ENCODE measurements around the gene CACNA2D2. TPM values are rescaled to one million over a fixed set of nuclear protein-coding genes. Genes with fewer than 3 reads are reported as not detected.

CACNA2D2 gene
- polyA plus RNA-seq, 6 donors from 2014 or later: 0.17 to 0.24 (median 0.18) TPM; not detected in 3

- Mint-ChIP-seq H3K27ac (no peak overlapping the region), H3K4me3 (no peak overlapping the region), H3K36me3 (no peaks in the 10 kb centered on the region), H3K27me3 (peaks cover 0 to 17% (median 9%) of the 10 kb centered on the region in 3 donors), H3K9me3 (no peaks in the 10 kb centered on the region), H3K4me1 (peaks cover 0 to 5% (median 2%) of the 10 kb centered on the region in 3 donors)
- no peak for ATAC-seq (ENCODE audit: low read depth in 2 of 2)
- DNase-seq: no peak
Measured at GRCh38 chr3:50395070-50395860, 108.2 kb downstream of the CACNA2D2 start.

- Mint-ChIP-seq H3K4me1 (peaks cover 0 to 5% (median 2%) of the 10 kb centered on the region in 3 donors), H3K27me3 (peaks cover 0 to 12% (median 9%) of the 10 kb centered on the region in 3 donors), H3K36me3 (no peaks in the 10 kb centered on the region), H3K27ac (no peak overlapping the region), H3K9me3 (no peaks in the 10 kb centered on the region), H3K4me3 (no peak overlapping the region)
- ATAC-seq (ENCODE audit: low read depth in 2 of 2): no peak
- DNase-seq: no peak
Measured at GRCh38 chr3:50393061-50393460, 110.4 kb downstream of the CACNA2D2 start.

- Mint-ChIP-seq H3K4me3 (no peak overlapping the region), H3K36me3 (no peaks in the 10 kb centered on the region), H3K4me1 (peaks cover 0 to 5% (median 2%) of the 10 kb centered on the region in 3 donors), H3K27me3 (peaks cover 0 to 12% (median 9%) of the 10 kb centered on the region in 3 donors), H3K27ac (no peak overlapping the region), H3K9me3 (no peaks in the 10 kb centered on the region)
- no peak for ATAC-seq (ENCODE audit: low read depth in 2 of 2)
- DNase-seq: no peak
Measured at GRCh38 chr3:50392101-50392715, 111.2 kb downstream of the CACNA2D2 start.

- Mint-ChIP-seq H3K27ac (peak overlapping the region in 1 of 6 donors; percentile 83), H3K4me3 (no peak overlapping the region), H3K9me3 (no peaks in the 10 kb centered on the region), H3K27me3 (peaks cover 0 to 19% (median 2%) of the 10 kb centered on the region in 3 donors), H3K36me3 (no peaks in the 10 kb centered on the region), H3K4me1 (peaks cover 0 to 2% (median 0%) of the 10 kb centered on the region in 3 donors)
- ATAC-seq (ENCODE audit: low read depth in 2 of 2) (no peak), DNase-seq (no peak)
Measured at GRCh38 chr3:50390508-50391224, 112.8 kb downstream of the CACNA2D2 start.

GRCh38 chr3:50389414-50389767 lies 114.0 kb downstream of the CACNA2D2 start:
- Mint-ChIP-seq H3K4me1 (peaks cover 0 to 2% (median 0%) of the 10 kb centered on the region in 3 donors), H3K27me3 (peaks cover 0 to 24% (median 15%) of the 10 kb centered on the region in 3 donors), H3K27ac (no peak overlapping the region), H3K9me3 (no peaks in the 10 kb centered on the region), H3K36me3 (no peaks in the 10 kb centered on the region), H3K4me3 (no peak overlapping the region)
- no peak for DNase-seq
- ATAC-seq (ENCODE audit: low read depth in 2 of 2): no peak

GRCh38 chr3:50388720-50389413 lies 114.6 kb downstream of the CACNA2D2 start:
- H3K27me3 Mint-ChIP-seq: peaks cover 0 to 24% (median 20%) of the 10 kb centered on the region in 3 donors
- DNase-seq (no peak), ATAC-seq (ENCODE audit: low read depth in 2 of 2) (no peak)
- no peak overlapping the region for H3K27ac Mint-ChIP-seq
- H3K9me3 Mint-ChIP-seq: no peaks in the 10 kb centered on the region
- no peaks in the 10 kb centered on the region for H3K36me3 Mint-ChIP-seq
- H3K4me1 Mint-ChIP-seq: peaks cover 0 to 2% (median 0%) of the 10 kb centered on the region in 3 donors
- H3K4me3 Mint-ChIP-seq: no peak overlapping the region

GRCh38 chr3:50388016-50388719 lies 115.3 kb downstream of the CACNA2D2 start:
- peaks cover 0 to 24% (median 23%) of the 10 kb centered on the region in 3 donors for H3K27me3 Mint-ChIP-seq
- H3K36me3 Mint-ChIP-seq: no peaks in the 10 kb centered on the region
- no peak overlapping the region for H3K4me3 Mint-ChIP-seq
- peaks cover 0 to 2% (median 0%) of the 10 kb centered on the region in 3 donors for H3K4me1 Mint-ChIP-seq
- no peaks in the 10 kb centered on the region for H3K9me3 Mint-ChIP-seq
- DNase-seq (no peak), ATAC-seq (ENCODE audit: low read depth in 2 of 2) (no peak)
- H3K27ac Mint-ChIP-seq: no peak overlapping the region

GRCh38 chr3:50385754-50386153 lies 117.7 kb downstream of the CACNA2D2 start:
- H3K27ac Mint-ChIP-seq: no peak overlapping the region
- ATAC-seq (ENCODE audit: low read depth in 2 of 2) (no peak), DNase-seq (no peak)
- no peaks in the 10 kb centered on the region for H3K36me3 Mint-ChIP-seq
- H3K9me3 Mint-ChIP-seq: no peaks in the 10 kb centered on the region
- peaks cover 0 to 23% (median 18%) of the 10 kb centered on the region in 3 donors for H3K27me3 Mint-ChIP-seq
- no peaks in the 10 kb centered on the region for H3K4me1 Mint-ChIP-seq
- no peak overlapping the region for H3K4me3 Mint-ChIP-seq

GRCh38 chr3:50383750-50384149 lies 119.7 kb downstream of the CACNA2D2 start:
- no peak for ATAC-seq (ENCODE audit: low read depth in 2 of 2)
- no peak overlapping the region for H3K27ac Mint-ChIP-seq
- no peak overlapping the region for H3K4me3 Mint-ChIP-seq
- peaks cover 0 to 39% (median 18%) of the 10 kb centered on the region in 3 donors for H3K27me3 Mint-ChIP-seq
- no peaks in the 10 kb centered on the region for H3K4me1 Mint-ChIP-seq
- H3K36me3 Mint-ChIP-seq: no peaks in the 10 kb centered on the region
- no peak for DNase-seq
- no peaks in the 10 kb centered on the region for H3K9me3 Mint-ChIP-seq

GRCh38 chr3:50382722-50383121 lies 120.7 kb downstream of the CACNA2D2 start:
- Mint-ChIP-seq H3K9me3 (no peaks in the 10 kb centered on the region), H3K27me3 (peaks cover 0 to 46% (median 25%) of the 10 kb centered on the region in 3 donors), H3K4me1 (peaks cover 0 to 3% (median 0%) of the 10 kb centered on the region in 3 donors), H3K36me3 (no peaks in the 10 kb centered on the region), H3K27ac (no peak overlapping the region), H3K4me3 (no peak overlapping the region)
- DNase-seq (no peak), ATAC-seq (ENCODE audit: low read depth in 2 of 2) (no peak)

GRCh38 chr3:50381383-50381782 lies 122.1 kb downstream of the CACNA2D2 start:
- Mint-ChIP-seq H3K4me1 (peaks cover 0 to 3% (median 0%) of the 10 kb centered on the region in 3 donors), H3K27me3 (peaks cover 0 to 46% (median 19%) of the 10 kb centered on the region in 3 donors), H3K36me3 (no peaks in the 10 kb centered on the region), H3K9me3 (no peaks in the 10 kb centered on the region), H3K27ac (no peak overlapping the region), H3K4me3 (no peak overlapping the region)
- DNase-seq (no peak), ATAC-seq (ENCODE audit: low read depth in 2 of 2) (no peak)

GRCh38 chr3:50380405-50381085 lies 122.9 kb downstream of the CACNA2D2 start:
- H3K36me3 Mint-ChIP-seq: no peaks in the 10 kb centered on the region
- DNase-seq (no peak), ATAC-seq (ENCODE audit: low read depth in 2 of 2) (no peak)
- peaks cover 0 to 43% (median 18%) of the 10 kb centered on the region in 3 donors for H3K27me3 Mint-ChIP-seq
- no peak overlapping the region for H3K4me3 Mint-ChIP-seq
- no peak overlapping the region for H3K27ac Mint-ChIP-seq
- no peaks in the 10 kb centered on the region for H3K9me3 Mint-ChIP-seq
- peaks cover 0 to 3% (median 0%) of the 10 kb centered on the region in 3 donors for H3K4me1 Mint-ChIP-seq
